Tibial nerve (tissue), 4 donors: ENCODE measurements around the gene IER3.

Experiments used
- EP300 ChIP-seq, 2 donors: sonication (generic); formaldehyde crosslinking; IDR thresholded peaks; one replicate each; pipeline ENCODE4 v1.6.1; 2017; ENCODE audit warnings: antibody characterized with exemption in 2 of 2, mild to moderate bottlenecking in 1 of 2
- TF ChIP-seq, protein P1 (sequence below), 5 experiments: fragments of 200-600 bp in 3 of 5; fragments of 450-650 bp in 2 of 5; sonication (generic) in 3 of 5; IDR thresholded peaks; one replicate each; pipeline ENCODE4 v1.5.1; 2016 to 2019; ENCODE audit warnings: antibody characterized with exemption in 5 of 5, mild to moderate bottlenecking in 3 of 5, moderate library complexity in 2 of 5

DNA sequence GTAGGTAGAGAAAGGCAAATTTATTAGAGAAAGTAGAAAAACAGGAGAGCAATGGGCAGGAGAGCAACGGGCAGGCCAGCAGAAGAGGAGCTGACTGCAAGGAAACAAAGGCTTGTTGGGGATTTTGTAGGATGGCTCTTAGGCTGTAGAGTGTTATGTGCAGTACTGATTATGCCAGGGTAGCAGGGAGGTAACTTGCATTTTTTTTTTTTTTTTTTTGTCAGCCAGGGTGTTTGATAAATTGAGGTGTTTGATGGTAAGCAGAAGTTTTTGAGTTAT, 36.2 kb upstream of the IER3 start:
- TF ChIP-seq, protein P1, sequence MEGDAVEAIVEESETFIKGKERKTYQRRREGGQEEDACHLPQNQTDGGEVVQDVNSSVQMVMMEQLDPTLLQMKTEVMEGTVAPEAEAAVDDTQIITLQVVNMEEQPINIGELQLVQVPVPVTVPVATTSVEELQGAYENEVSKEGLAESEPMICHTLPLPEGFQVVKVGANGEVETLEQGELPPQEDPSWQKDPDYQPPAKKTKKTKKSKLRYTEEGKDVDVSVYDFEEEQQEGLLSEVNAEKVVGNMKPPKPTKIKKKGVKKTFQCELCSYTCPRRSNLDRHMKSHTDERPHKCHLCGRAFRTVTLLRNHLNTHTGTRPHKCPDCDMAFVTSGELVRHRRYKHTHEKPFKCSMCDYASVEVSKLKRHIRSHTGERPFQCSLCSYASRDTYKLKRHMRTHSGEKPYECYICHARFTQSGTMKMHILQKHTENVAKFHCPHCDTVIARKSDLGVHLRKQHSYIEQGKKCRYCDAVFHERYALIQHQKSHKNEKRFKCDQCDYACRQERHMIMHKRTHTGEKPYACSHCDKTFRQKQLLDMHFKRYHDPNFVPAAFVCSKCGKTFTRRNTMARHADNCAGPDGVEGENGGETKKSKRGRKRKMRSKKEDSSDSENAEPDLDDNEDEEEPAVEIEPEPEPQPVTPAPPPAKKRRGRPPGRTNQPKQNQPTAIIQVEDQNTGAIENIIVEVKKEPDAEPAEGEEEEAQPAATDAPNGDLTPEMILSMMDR (IDR thresholded peaks at IDR 0.05): no peak
- TF ChIP-seq EP300 (IDR thresholded peaks at IDR 0.05): no peak
